ENCODE data around the gene PRSS36.

DNA sequence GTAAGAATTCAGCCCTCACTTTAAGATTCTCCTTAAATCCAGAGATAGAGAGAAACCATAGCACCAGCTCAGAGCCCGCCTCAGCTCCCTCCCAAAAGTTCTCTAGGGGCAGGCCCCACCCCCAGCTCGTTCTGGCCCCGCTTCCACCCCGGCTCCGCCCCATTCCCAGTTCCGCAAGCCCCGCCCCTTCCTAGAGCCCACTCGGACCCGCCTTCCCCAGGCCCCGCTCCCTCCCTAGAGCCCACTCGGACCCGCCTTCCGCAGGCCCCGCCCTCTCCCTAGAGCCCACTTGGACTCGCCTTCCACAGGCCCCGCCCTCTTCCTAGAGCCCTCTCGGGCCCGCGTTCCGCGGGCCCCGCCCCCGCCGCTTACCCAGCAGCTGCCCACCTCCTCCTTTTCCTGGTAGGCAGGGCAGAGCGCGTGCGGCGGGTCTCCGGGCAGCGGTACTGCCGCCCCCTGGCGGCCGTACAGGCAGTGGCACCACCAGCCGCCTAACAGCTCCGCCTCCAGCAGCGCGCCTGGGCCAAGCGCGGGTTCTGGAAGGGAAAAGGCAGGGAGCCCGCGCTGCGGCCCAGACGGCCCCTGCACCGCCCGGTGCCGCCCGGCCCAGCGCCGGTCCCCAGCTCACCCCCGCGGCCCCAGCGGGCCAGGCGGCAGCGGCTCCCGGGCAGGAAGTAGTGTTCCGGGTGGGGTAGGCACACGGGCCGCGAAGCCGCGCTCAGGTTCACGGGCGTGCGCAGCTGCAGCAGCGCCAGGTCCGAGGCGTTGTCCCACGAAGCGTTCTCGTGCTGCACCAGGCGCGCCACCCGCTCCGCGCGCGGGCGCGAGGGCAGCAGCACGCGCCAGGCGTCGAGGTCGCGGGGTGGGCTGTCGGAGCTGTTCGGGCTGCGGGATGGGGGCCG lies 7.5 kb downstream of the PRSS36 start:
- TF ChIP-seq CTCF (IDR thresholded peaks at IDR 0.05; ENCODE audit: low read length) (peak; percentile 86), EZH2 (IDR thresholded peaks at IDR 0.05; ENCODE audit: borderline replicate concordance, low read length) (no peak)

Measured in OCI-LY1 (cell line).